ENCODE data around the gene USP12. TPM values are rescaled to one million over a fixed set of nuclear protein-coding genes. Genes with fewer than 3 reads are reported as not detected.

The USP12 gene
- total and polyA plus RNA-seq, 12 donors = 4.6 to 20.3 (median 13.3) TPM

GRCh38 chr13:27035892-27036235 lies 135.7 kb downstream of the USP12 start:
- Histone ChIP-seq H3K4me3 (no peak overlapping the region), H3K27me3 (no peaks in the 10 kb centered on the region), H3K36me3 (replicated peaks in 1 of 2) (no peaks in the 10 kb centered on the region), H3K9me3 (replicated peaks in 1 of 3) (no peaks in the 10 kb centered on the region), H3K27ac (no peak overlapping the region), H3K4me1 (replicated peaks in 1 of 2) (no peaks in the 10 kb centered on the region)
- intact Hi-C loops (cut with DNase I) = no loop called here
- WGBS, 4 donors = 89 to 93% (median 90%) methylated on average over 7 to 11 of the region's 11 CpGs
- TF ChIP-seq CTCF (IDR thresholded peaks at IDR 0.05) = no peak
- no peak for TF ChIP-seq POLR2A (IDR thresholded peaks at IDR 0.05)
- DNase-seq = peak in 1 of 7 donors; percentile 35

- WGBS, 4 donors = 27 to 63% (median 36%) methylated on average over 18 of the region's 18 CpGs
- no peaks in the 10 kb centered on the region for H3K27me3 ChIP-seq
- no peak overlapping the region for H3K4me3 ChIP-seq
- H3K36me3 ChIP-seq (replicated peaks in 1 of 2) = no peaks in the 10 kb centered on the region
- H3K9me3 ChIP-seq (replicated peaks in 1 of 3) = no peaks in the 10 kb centered on the region
- DNase-seq = peak in 2 of 7 donors; percentile 3 to 47
- TF ChIP-seq CTCF (IDR thresholded peaks at IDR 0.05) = no peak
- intact Hi-C loops (cut with DNase I) = no loop called here
- no peak overlapping the region for H3K27ac ChIP-seq
- no peaks in the 10 kb centered on the region for H3K4me1 ChIP-seq (replicated peaks in 1 of 2)
These were observed 136.9 kb downstream of the USP12 start for GRCh38 chr13:27034678-27035111.

- TF ChIP-seq POLR2A (IDR thresholded peaks at IDR 0.05) = no peak
- WGBS, 4 donors = 58 to 75% (median 72%) methylated on average over 8 of the region's 8 CpGs
These were observed 142.7 kb downstream of the USP12 start for GRCh38 chr13:27028683-27029480.

GRCh38 chr13:27027086-27027667 lies 144.4 kb downstream of the USP12 start:
- Histone ChIP-seq H3K36me3 (replicated peaks in 1 of 2) (no peaks in the 10 kb centered on the region), H3K9me3 (replicated peaks in 1 of 3) (no peaks in the 10 kb centered on the region), H3K4me1 (replicated peaks in 1 of 2) (no peaks in the 10 kb centered on the region), H3K4me3 (no peak overlapping the region), H3K27ac (no peak overlapping the region), H3K27me3 (peaks cover 5% of the 10 kb centered on the region)
- WGBS, 4 donors = 79 to 89% (median 83%) methylated on average over 2 to 3 of the region's 3 CpGs
- intact Hi-C loops (cut with DNase I) = no loop called here
- no peak for TF ChIP-seq POLR2A (IDR thresholded peaks at IDR 0.05)
- TF ChIP-seq CTCF (IDR thresholded peaks at IDR 0.05) = no peak
- peak in 1 of 7 donors; percentile 13 for DNase-seq

More at GRCh38 chr13:27028683-27029480, 142.7 kb downstream of the USP12 start:
- no peaks in the 10 kb centered on the region for H3K36me3 ChIP-seq (replicated peaks in 1 of 2)
- intact Hi-C loops (cut with DNase I) = no loop called here
- no peaks in the 10 kb centered on the region for H3K9me3 ChIP-seq (replicated peaks in 1 of 3)
- H3K27me3 ChIP-seq = peaks cover 5% of the 10 kb centered on the region
- no peaks in the 10 kb centered on the region for H3K4me1 ChIP-seq (replicated peaks in 1 of 2)
- no peak overlapping the region for H3K4me3 ChIP-seq
- H3K27ac ChIP-seq = no peak overlapping the region
- DNase-seq = no peak
